Omental fat pad (tissue), 4 donors: ENCODE results near the gene TAPT1. TPM values are rescaled to one million over a fixed set of nuclear protein-coding genes. Genes with fewer than 3 reads are reported as not detected.
"Not testable (repeated sequence)": the region's sequence is repeated elsewhere in the genome, so short reads cannot be mapped to it uniquely, and the experiment has no call there.

ENCODE experiments used
- ATAC-seq: fragments of 150-250 bp; one replicate; pipeline ENCODE4 v1.9.1; 2016; ENCODE audit warnings: mild to moderate bottlenecking, moderate library complexity; ENCODE audit not compliant: low FRiP score
- DNase-seq: peaks from one replicate; pipeline ENCODE4 v3.0.0-alpha.2; 2019; ENCODE audit warnings: low spot score
- CTCF ChIP-seq, 3 donors: fragments of 450-650 bp; IDR thresholded peaks; one replicate each; pipeline ENCODE4 v1.5.1; 2016 to 2017; ENCODE audit warnings: antibody characterized with exemption in 3 of 3, mild to moderate bottlenecking in 3 of 3, moderate library complexity in 2 of 3
- total RNA-seq, 4 donors: library from RNA; depleted of rRNA; stranded (reverse); fragments of >200 nt; gene quantifications; one replicate each; pipeline ENCODE4 v1.1.0, GENCODE V29; 2016

TAPT1 gene, protein sequence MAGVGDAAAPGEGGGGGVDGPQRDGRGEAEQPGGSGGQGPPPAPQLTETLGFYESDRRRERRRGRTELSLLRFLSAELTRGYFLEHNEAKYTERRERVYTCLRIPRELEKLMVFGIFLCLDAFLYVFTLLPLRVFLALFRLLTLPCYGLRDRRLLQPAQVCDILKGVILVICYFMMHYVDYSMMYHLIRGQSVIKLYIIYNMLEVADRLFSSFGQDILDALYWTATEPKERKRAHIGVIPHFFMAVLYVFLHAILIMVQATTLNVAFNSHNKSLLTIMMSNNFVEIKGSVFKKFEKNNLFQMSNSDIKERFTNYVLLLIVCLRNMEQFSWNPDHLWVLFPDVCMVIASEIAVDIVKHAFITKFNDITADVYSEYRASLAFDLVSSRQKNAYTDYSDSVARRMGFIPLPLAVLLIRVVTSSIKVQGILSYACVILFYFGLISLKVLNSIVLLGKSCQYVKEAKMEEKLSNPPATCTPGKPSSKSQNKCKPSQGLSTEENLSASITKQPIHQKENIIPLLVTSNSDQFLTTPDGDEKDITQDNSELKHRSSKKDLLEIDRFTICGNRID
- total RNA-seq = 10 to 100 TPM; 21.5 to 31.9 (median 28.6) TPM

- ATAC-seq (peak; percentile 91), DNase-seq (no peak)
- no peak for TF ChIP-seq CTCF (IDR thresholded peaks at IDR 0.05)
Observed at GRCh38 chr4:16225863-16226815, at the start of gene TAPT1. Gene TAPT1, minus strand, starts transcription at chr4:16226471. Its CDS starts 14 bp downstream, at chr4:16226457.

DNA sequence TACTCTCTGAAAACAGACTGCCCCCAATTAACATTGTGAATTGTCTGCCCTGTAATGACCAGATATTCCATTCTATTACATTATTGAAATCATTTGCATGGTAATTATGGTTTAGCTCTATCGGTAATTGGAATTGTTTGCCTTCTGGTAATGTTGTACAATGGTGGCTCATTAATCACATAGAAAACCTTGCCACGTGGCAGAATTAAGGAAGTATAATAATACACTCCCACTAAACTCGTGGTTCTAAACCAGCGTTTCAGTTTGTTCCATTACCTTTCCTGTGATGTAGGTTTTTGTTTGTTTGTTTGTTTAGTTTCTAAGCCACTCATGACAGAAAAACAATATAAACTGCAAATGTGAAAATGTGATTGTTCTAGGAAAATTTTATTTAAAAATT is 45.1 kb upstream of the TAPT1 start:
- no peak for TF ChIP-seq CTCF (IDR thresholded peaks at IDR 0.05)
- ATAC-seq (no peak), DNase-seq (no peak)

- TF ChIP-seq CTCF (IDR thresholded peaks at IDR 0.05) = no peak
- no peak for DNase-seq
- peak; percentile 17 for ATAC-seq
Observed at GRCh38 chr4:16270454-16271328, 44.4 kb upstream of the TAPT1 start.

GRCh38 chr4:16269742-16270453 is 43.6 kb upstream of the TAPT1 start:
- peak; percentile 66 for ATAC-seq
- DNase-seq = not testable (repeated sequence)

DNA sequence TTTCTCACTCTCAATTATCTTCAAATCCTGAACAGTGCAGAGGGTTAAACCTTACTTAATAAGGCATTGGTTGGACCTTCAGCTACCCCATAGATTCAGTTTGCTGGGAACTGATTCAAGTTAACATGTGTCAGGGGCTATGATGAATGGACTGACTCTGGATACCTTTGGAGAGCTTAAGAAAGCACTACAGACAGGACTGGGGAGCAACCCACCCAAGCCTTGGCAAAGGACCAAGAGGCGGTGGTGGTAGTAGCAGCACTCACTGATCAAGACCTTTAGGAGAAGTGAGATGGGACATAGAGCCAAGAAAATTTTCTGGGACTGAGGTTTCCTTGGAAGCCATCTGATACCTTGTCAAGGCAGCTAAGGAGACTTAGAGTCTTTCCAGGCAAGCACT is 43.0 kb upstream of the TAPT1 start:
- TF ChIP-seq CTCF (IDR thresholded peaks at IDR 0.05) = no peak
- ATAC-seq (no peak), DNase-seq (no peak)

- DNase-seq = no peak
- no peak for ATAC-seq
- no peak for TF ChIP-seq CTCF (IDR thresholded peaks at IDR 0.05)
Observed at GRCh38 chr4:16268290-16268689, 42.0 kb upstream of the TAPT1 start.
